GM12801 (cell line): Measurements from ENCODE around the gene DSG3.

Experiments used
- TF ChIP-seq, protein P1 (sequence below): IDR thresholded peaks from one replicate; pipeline ENCODE4 v1.5.1; 2011; ENCODE audit warnings: control low read depth; ENCODE audit not compliant: insufficient read length; ENCODE audit errors: extremely low read depth

DSG3 gene

DNA sequence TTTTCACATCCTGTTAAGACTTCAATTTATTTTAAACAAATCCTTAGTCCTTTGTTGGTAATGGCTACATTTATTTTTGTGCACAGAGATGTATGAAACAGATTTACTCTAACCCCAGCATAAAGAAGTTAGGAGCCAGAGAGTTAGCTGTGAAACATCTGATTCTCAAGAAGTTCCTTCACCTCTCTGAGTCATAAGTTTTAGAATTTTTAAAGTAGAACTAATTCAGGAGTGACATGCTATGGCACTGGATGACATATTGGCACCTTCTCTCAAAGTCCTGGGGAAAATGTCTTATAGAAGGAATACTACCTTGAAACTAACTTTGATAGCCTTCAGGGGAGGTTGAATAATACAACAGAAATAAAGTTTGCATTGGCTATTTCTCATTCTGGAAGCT is 44.0 kb downstream of the DSG3 start:
- TF ChIP-seq, protein P1, sequence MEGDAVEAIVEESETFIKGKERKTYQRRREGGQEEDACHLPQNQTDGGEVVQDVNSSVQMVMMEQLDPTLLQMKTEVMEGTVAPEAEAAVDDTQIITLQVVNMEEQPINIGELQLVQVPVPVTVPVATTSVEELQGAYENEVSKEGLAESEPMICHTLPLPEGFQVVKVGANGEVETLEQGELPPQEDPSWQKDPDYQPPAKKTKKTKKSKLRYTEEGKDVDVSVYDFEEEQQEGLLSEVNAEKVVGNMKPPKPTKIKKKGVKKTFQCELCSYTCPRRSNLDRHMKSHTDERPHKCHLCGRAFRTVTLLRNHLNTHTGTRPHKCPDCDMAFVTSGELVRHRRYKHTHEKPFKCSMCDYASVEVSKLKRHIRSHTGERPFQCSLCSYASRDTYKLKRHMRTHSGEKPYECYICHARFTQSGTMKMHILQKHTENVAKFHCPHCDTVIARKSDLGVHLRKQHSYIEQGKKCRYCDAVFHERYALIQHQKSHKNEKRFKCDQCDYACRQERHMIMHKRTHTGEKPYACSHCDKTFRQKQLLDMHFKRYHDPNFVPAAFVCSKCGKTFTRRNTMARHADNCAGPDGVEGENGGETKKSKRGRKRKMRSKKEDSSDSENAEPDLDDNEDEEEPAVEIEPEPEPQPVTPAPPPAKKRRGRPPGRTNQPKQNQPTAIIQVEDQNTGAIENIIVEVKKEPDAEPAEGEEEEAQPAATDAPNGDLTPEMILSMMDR: no peak

DNA sequence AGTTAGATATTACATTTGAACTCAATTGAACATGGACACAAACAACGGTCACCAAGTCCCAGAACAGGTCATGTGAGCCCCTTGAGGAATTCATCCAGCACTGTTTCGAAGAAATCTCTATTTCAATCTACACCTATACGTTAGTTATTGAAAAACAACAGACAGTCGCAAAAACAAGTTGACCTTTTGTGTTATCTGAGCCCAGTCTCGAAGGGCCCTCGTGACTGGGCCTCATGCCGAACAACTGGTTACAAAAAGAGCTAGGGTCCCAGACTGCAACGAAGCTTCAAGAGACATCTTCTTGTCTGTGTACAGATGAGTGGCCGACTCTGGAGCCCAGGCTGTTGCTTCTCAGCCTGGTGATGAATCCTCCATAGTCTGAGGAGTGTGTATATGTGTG is 45.1 kb downstream of the DSG3 start:
- TF ChIP-seq, protein P1: no peak

DNA sequence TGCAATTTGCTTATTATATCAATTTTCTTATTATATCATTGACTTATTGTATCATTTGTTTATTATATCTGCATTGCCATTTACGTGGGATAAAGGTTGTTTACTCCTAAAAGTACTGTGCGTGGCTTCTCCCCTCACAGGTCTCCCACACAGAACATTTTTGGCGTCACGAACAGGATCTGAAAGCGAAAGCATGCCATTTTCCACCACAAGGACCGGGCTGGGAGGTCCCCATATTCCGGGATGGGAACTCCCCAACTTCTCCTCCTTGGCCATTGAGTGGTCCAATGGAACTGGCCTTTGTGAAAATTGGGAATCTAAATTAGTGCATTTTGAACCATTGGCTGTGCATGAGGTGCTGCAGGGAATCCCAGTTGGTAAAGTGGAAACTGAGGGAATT is 45.6 kb downstream of the DSG3 start:
- TF ChIP-seq, protein P1: no peak

DNA sequence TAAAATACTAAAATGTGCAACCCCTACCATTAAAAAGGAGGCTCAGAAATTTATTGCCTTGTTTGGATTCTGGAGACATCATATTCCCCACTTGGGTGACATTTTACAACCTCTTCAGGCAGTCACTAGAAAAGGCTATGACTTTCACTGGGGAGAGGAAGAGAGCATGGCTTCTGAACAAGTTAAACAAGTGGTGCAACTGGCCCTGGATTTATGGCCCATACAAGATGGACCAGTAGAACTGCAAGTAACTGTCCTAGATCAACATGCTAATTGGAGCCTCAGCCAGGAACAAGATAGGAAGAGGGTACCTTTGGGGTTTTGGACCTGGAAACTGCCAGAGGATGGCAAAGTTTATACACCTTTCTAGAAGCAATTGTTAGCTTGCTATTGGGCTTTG is 46.4 kb downstream of the DSG3 start:
- TF ChIP-seq, protein P1: no peak

DNA sequence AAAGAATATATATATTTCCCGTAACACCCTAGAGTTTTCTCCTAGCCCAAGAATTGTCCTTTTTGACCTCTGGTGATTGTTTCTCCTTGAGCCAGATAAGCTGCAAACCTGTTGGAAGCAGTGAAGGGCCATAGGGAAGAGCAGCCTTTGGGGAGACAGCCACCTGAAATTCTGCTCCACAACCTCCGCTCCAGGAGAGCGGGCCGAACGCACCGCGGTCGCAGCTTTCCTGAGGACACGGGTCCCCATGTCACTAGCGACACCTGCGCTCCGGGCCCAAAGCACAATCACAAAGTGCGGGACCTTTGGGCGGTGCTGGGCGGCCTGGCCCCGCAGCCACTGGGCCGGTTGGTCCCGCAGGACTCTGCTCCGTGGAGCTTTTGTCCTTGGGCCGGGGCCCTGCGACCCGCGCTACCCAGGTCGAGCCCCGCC is 49.9 kb downstream of the DSG3 start:
- TF ChIP-seq, protein P1: no peak

DNA sequence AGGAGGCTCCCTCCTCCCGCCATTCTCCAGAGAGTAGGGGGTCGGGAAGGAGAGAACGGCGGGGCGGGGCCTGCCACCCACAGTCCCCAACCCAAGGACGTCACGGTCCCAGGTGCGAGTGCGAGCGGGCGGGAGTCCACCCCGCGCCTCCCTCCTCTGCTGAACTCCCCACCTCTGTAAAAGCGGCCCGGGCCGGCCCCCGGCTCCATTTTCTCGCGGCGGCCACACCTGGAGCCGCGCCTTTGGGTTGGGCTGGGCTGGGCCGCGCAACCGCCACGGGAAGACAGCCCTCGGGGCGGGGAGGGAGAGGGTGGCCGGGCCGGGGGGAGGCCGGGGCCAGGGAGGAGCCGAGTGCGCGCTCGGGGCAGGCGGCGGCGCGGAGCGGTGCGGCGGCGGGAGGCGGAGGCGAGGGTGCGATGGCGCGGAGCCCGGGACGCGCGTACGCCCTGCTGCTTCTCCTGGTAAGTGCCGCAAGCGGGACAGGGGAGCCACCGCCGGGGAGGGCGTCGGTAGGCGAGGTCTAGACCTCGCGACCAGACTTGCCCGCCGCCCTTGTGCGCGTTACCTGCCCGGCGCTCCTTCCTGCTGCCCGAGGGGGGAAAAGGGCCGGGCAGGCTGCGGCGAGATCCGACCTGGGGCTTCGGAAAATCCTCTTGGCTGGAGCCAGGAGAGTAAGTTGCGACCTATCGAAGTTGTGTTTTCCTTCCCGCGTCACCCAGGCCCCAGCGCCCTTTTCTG is 50.5 kb downstream of the DSG3 start, which contains the start of gene DSG2:
Gene DSG2 (plus strand): TSS at position 342 of the 738 bp plus-strand sequence. CDS start 75 bp downstream, at position 417.
- TF ChIP-seq, protein P1: no peak

DNA sequence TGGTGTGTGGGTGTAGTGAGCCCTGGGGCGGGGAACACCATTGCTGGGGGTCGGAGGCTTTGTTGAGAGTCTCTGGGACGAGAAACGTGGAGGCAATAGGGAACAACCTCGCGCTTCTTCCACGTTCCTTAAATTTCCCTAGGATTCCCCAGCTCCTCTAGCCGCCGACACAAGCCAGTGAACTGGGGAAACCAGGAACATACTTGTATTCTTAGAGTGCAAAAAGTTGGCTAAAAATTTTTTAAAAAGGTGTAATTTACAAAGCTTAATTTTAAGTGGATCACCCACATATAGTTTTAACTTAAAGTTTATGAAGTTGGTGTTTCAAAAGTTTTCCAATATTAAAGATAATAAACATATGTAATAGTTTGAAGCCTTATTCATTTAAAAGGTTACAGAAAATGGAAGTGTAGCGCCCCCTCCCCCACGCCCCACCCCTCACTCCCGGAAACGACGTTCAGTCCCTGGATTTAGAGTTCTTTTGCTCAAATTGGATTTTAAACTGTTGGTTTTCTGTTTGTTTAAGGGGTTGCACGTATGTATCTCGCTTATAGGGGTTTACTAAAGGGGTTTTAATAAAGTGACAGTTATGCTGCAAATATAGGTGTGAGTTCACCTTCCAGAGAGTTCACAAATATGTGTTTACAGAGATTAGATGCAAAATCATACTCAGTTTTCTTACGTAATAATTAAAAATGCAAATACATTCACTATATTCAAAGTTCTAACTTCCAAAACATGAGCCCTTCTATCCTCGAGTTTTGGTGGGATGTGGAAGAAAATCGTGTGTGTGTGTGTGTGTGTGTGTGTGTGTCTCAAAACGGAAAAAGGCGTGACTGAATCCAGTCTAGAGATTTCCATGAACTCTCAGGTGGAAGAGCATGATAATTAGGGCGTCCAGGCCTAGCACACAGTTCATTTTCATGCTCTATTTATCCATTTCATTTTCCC is 51.3 kb downstream of the DSG3 start:
- TF ChIP-seq, protein P1: no peak
